WTC11 (cell line): ENCODE results near the gene C10orf105. TPM values are rescaled to one million over a fixed set of nuclear protein-coding genes. Genes with fewer than 3 reads are reported as not detected.

Experiments used
- ATAC-seq: fragments of 200-7000 bp; cut with Tn5 transposase; 2 replicates; pipeline ENCODE4 v1.10.0; 2021; ENCODE audit warnings: mild to moderate bottlenecking, moderate library complexity
- CTCF ChIA-PET: fragments of 300-600 bp; sonication (Branson Sonifier 250); formaldehyde crosslinking; loops from one replicate; lab custom pipeline; 2021; ENCODE audit warnings: antibody characterized with exemption; lab: Charles Lee
- POLR2A ChIA-PET: fragments of 350-600 bp; sonication (Branson Sonifier 250); formaldehyde crosslinking; loops from one replicate; lab custom pipeline; 2021; ENCODE audit warnings: antibody characterized with exemption; lab: Charles Lee
- DNase-seq: peaks from one replicate; pipeline ENCODE4 v3.0.0; 2021; ENCODE audit warnings: low spot score
- H3K27ac Mint-ChIP-seq: 2 replicates; pipeline ENCODE4 v1.8.0; 2021; ENCODE audit warnings: mixed read lengths
- H3K27me3 Mint-ChIP-seq: 2 replicates; pipeline ENCODE4 v1.8.0; 2021; ENCODE audit warnings: low read depth, mild to moderate bottlenecking, moderate library complexity, mixed read lengths
- H3K36me3 Mint-ChIP-seq: 2 replicates; pipeline ENCODE4 v1.8.0; 2021; ENCODE audit warnings: mixed read lengths
- H3K4me1 Mint-ChIP-seq: 2 replicates; pipeline ENCODE4 v1.8.0; 2022; ENCODE audit warnings: mixed read lengths
- H3K4me3 Mint-ChIP-seq: 2 replicates; pipeline ENCODE4 v1.8.0; 2021; ENCODE audit warnings: mild to moderate bottlenecking, moderate library complexity, mixed read lengths
- H3K9me3 Mint-ChIP-seq: 2 replicates; pipeline ENCODE4 v1.8.0; 2021; ENCODE audit warnings: mixed read lengths
- AFF4 ChIP-seq: sonication (generic); formaldehyde crosslinking; IDR thresholded peaks from 2 replicates; pipeline ENCODE4 v1.8.1; 2023; ENCODE audit warnings: mild to moderate bottlenecking, missing genetic modification reagents, borderline replicate concordance
- CDX4 ChIP-seq: fragments of 250-450 bp; sonication (Bioruptor Pico); IDR thresholded peaks from 2 replicates; pipeline ENCODE4 v1.9.0; 2021; ENCODE audit warnings: moderate library complexity, mild to moderate bottlenecking, inconsistent platforms, borderline replicate concordance
- CREM ChIP-seq: sonication (generic); formaldehyde crosslinking; IDR thresholded peaks from 2 replicates; pipeline ENCODE4 v1.8.1; 2022; ENCODE audit warnings: mild to moderate bottlenecking, missing genetic modification reagents, moderate library complexity
- FOXP4 ChIP-seq: sonication (generic); formaldehyde crosslinking; IDR thresholded peaks from 2 replicates; pipeline ENCODE4 v1.8.0; 2022; ENCODE audit warnings: mild to moderate bottlenecking, missing genetic modification reagents
- GABPB1 ChIP-seq: sonication (generic); formaldehyde crosslinking; IDR thresholded peaks from 2 replicates; pipeline ENCODE4 v1.8.1; 2023; ENCODE audit warnings: mild to moderate bottlenecking, missing genetic modification reagents
- JAZF1 ChIP-seq: fragments of 250-450 bp; sonication (Bioruptor Pico); IDR thresholded peaks from 2 replicates; pipeline ENCODE4 v1.9.0; 2021; ENCODE audit warnings: moderate library complexity, mild to moderate bottlenecking, inconsistent platforms
- KAT7 ChIP-seq: sonication (generic); formaldehyde crosslinking; IDR thresholded peaks from 2 replicates; pipeline ENCODE4 v1.8.1; 2023; ENCODE audit warnings: missing genetic modification reagents, mild to moderate bottlenecking, borderline replicate concordance
- PREB ChIP-seq: sonication (generic); formaldehyde crosslinking; IDR thresholded peaks from 2 replicates; pipeline ENCODE4 v1.8.1; 2022; ENCODE audit warnings: mild to moderate bottlenecking, missing genetic modification reagents, moderate library complexity, borderline replicate concordance
- SOX15 ChIP-seq: fragments of 250-450 bp; sonication (Bioruptor Pico); IDR thresholded peaks from 2 replicates; pipeline ENCODE4 v1.9.0; 2021; ENCODE audit warnings: mild to moderate bottlenecking
- TEAD1 ChIP-seq: sonication (generic); formaldehyde crosslinking; IDR thresholded peaks from 2 replicates; pipeline ENCODE4 v1.8.0; 2022; ENCODE audit warnings: mild to moderate bottlenecking, missing genetic modification reagents
- ZBTB43 ChIP-seq: sonication (generic); formaldehyde crosslinking; IDR thresholded peaks from 2 replicates; pipeline ENCODE4 v1.8.1; 2023; ENCODE audit warnings: mild to moderate bottlenecking, missing genetic modification reagents
- ZNF138 ChIP-seq: sonication (generic); formaldehyde crosslinking; conservative IDR thresholded peaks from 2 replicates; pipeline ENCODE4 v1.8.1; 2022; ENCODE audit warnings: mild to moderate bottlenecking, moderate library complexity, missing genetic modification reagents
- ZNF263 ChIP-seq: sonication (generic); formaldehyde crosslinking; IDR thresholded peaks from 2 replicates; pipeline ENCODE4 v1.8.1; 2022; ENCODE audit warnings: low read depth, mild to moderate bottlenecking, moderate library complexity, missing genetic modification reagents
- ZNF396 ChIP-seq: fragments of 250-450 bp; sonication (Bioruptor Pico); IDR thresholded peaks from 2 replicates; pipeline ENCODE4 v1.8.0; 2021; ENCODE audit warnings: mild to moderate bottlenecking, moderate library complexity, borderline replicate concordance
- ZNF416 ChIP-seq: fragments of 250-450 bp; sonication (Bioruptor Pico); IDR thresholded peaks from 2 replicates; pipeline ENCODE4 v1.9.0; 2021; ENCODE audit warnings: mild to moderate bottlenecking, inconsistent platforms
- total RNA-seq: library from RNA; stranded (reverse); gene quantifications from 3 replicates; pipeline ENCODE4 v1.2.3, GENCODE V29; 2021
- TF ChIP-seq, protein P1 (sequence below): sonication (generic); formaldehyde crosslinking; IDR thresholded peaks from 2 replicates; pipeline ENCODE4 v1.8.1; 2022; ENCODE audit warnings: missing genetic modification reagents, borderline replicate concordance

C10orf105 gene
- total RNA-seq, 1 experiment from 2014 or later = 0.48 TPM

GRCh38 chr10:71687077-71687476, 32.5 kb downstream of the C10orf105 start:
- POLR2A ChIA-PET = no interaction called here
- TF ChIP-seq ZNF138 (CRISPR knock-in tag) = no peak
- TF ChIP-seq, protein P1, sequence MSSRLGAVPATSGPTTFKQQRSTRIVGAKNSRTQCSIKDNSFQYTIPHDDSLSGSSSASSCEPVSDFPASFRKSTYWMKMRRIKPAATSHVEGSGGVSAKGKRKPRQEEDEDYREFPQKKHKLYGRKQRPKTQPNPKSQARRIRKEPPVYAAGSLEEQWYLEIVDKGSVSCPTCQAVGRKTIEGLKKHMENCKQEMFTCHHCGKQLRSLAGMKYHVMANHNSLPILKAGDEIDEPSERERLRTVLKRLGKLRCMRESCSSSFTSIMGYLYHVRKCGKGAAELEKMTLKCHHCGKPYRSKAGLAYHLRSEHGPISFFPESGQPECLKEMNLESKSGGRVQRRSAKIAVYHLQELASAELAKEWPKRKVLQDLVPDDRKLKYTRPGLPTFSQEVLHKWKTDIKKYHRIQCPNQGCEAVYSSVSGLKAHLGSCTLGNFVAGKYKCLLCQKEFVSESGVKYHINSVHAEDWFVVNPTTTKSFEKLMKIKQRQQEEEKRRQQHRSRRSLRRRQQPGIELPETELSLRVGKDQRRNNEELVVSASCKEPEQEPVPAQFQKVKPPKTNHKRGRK (CRISPR knock-in tag) = no peak
- TF ChIP-seq PREB (CRISPR knock-in tag) = no peak
- no peak for TF ChIP-seq ZNF263 (CRISPR knock-in tag)
- TF ChIP-seq AFF4 (CRISPR knock-in tag) = no peak
- TF ChIP-seq ZNF396 (CRISPR knock-in tag) = no peak
- no peak for TF ChIP-seq SOX15 (CRISPR knock-in tag)
- TF ChIP-seq ZNF416 = no peak
- no peak for TF ChIP-seq JAZF1 (CRISPR knock-in tag)
- Mint-ChIP-seq H3K4me1 (peaks cover 29% of the 10 kb centered on the region), H3K4me3 (no peak overlapping the region), H3K36me3 (peaks cover 11% of the 10 kb centered on the region), H3K27ac (no peak overlapping the region), H3K9me3 (peaks cover 16% of the 10 kb centered on the region), H3K27me3 (no peaks in the 10 kb centered on the region)
- CTCF ChIA-PET = interaction anchor here (0.9 to 4.3 kb wide), 4 partner anchors 9 to 367 kb away, joined by 3 to 58 read pairs (median 5); no protein-coding TSS in a partner anchor
- ATAC-seq = no peak
- DNase-seq = no peak

DNA sequence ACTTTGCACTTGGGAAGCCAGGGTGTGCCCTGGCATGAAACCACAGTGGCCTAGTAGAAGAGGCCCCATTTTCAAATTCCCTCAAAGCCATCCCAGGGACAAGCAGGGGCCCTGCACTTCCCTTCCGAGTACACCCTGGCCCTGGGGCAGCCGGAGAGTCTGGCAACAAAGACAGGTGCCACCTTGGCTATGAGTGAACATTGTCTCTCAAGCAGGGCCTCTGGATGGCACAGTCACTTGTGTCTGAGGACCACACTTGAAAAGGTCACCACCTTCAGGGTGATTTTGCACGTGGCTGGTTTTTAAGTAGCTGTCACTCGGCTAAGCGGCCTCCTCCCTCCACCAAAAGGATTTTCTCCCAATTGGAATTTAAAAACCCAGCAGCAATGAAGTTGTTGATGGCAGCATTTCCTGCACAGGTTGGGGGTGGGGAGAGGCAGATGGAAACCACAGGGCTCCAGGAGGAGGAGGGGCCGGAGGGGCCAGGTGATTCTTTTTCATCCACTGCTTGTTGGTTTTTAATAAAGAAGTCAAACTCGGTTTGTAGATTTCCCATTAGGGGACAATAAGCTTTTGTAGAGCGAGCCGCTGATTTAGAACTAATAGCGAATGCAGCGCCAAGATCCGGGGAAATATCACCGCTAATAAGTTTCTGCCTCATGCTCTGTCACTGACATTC, 33.9 kb downstream of the C10orf105 start:
- peaks cover 29% of the 10 kb centered on the region for H3K4me1 Mint-ChIP-seq
- no peak overlapping the region for H3K4me3 Mint-ChIP-seq
- H3K27me3 Mint-ChIP-seq = no peaks in the 10 kb centered on the region
- no peak for DNase-seq
- peaks cover 6% of the 10 kb centered on the region for H3K36me3 Mint-ChIP-seq
- peak overlapping the region; percentile 67; the same call in 1 of the 2 replicates for H3K27ac Mint-ChIP-seq
- ATAC-seq = no peak
- ChIA-PET POLR2A (no interaction called here), CTCF (interaction anchor here (0.8 to 4.3 kb wide), 10 partner anchors 8 to 366 kb away, joined by 3 to 58 read pairs (median 4); partner anchors contain the start of gene SLC29A3)
- peaks cover 6% of the 10 kb centered on the region for H3K9me3 Mint-ChIP-seq
- TF ChIP-seq ZNF396 (CRISPR knock-in tag) = no peak
- TF ChIP-seq TEAD1 (CRISPR knock-in tag) = 0 out of 2 replicates have a peak, but pooled peaks have one; percentile 22

- peaks cover 6% of the 10 kb centered on the region for H3K36me3 Mint-ChIP-seq
- ATAC-seq = peak; percentile 40
- TF ChIP-seq GABPB1 (CRISPR knock-in tag) (no peak), CDX4 (CRISPR knock-in tag) (no peak), FOXP4 (CRISPR knock-in tag) (no peak), ZBTB43 (CRISPR knock-in tag) (no peak), KAT7 (CRISPR knock-in tag) (no peak), CREM (CRISPR knock-in tag) (no peak)
Observed at GRCh38 chr10:71684356-71685173, 35.0 kb downstream of the C10orf105 start.

More at GRCh38 chr10:71684356-71685173, 35.0 kb downstream of the C10orf105 start:
- no peak overlapping the region for H3K27ac Mint-ChIP-seq
- H3K27me3 Mint-ChIP-seq = no peaks in the 10 kb centered on the region
- POLR2A ChIA-PET = no interaction called here
- no peak overlapping the region for H3K4me3 Mint-ChIP-seq
- DNase-seq = no peak
- peaks cover 5% of the 10 kb centered on the region for H3K9me3 Mint-ChIP-seq
- CTCF ChIA-PET = interaction anchor here (1.0 to 4.3 kb wide), 4 partner anchors 9 to 72 kb away, joined by 3 to 58 read pairs (median 4); no protein-coding TSS in a partner anchor
- peaks cover 29% of the 10 kb centered on the region for H3K4me1 Mint-ChIP-seq
